H9 (cell line): Measurements from ENCODE around the gene EVC. TPM values are rescaled to one million over a fixed set of nuclear protein-coding genes. Genes with fewer than 3 reads are reported as not detected.

Experiments used
- DNase-seq: peaks from one replicate; pipeline ENCODE4 v3.0.0-alpha.2; 2017
- H2AFZ ChIP-seq: one replicate; pipeline ENCODE4 v1.6.1; 2013; ENCODE audit warnings: mild to moderate bottlenecking, low read length, control low read depth, moderate library complexity
- H2AK5ac ChIP-seq: 2 replicates; pipeline ENCODE4 v1.6.1; 2013; ENCODE audit warnings: low read length, control low read depth, mixed read lengths; ENCODE audit not compliant: insufficient read length
- H2BK120ac ChIP-seq: one replicate; pipeline ENCODE4 v1.6.1; 2013; ENCODE audit warnings: low read depth, mild to moderate bottlenecking, low read length, control low read depth, inconsistent platforms; ENCODE audit not compliant: poor library complexity, severe bottlenecking
- H2BK12ac ChIP-seq: 2 replicates; pipeline ENCODE4 v1.6.1; 2013; ENCODE audit warnings: low read length, control low read depth, mixed read lengths, low read depth; ENCODE audit not compliant: insufficient read length
- H2BK15ac ChIP-seq: 2 replicates; pipeline ENCODE4 v1.6.1; 2013; ENCODE audit warnings: low read depth, low read length, control low read depth
- H2BK20ac ChIP-seq: one replicate; pipeline ENCODE4 v1.6.1; 2013; ENCODE audit warnings: low read depth, mild to moderate bottlenecking, low read length, control low read depth, inconsistent platforms; ENCODE audit not compliant: poor library complexity, severe bottlenecking
- H2BK5ac ChIP-seq: 2 replicates; pipeline ENCODE4 v1.6.1; 2013; ENCODE audit warnings: low read length, control low read depth, mixed read lengths; ENCODE audit not compliant: insufficient read length
- H3K14ac ChIP-seq: 2 replicates; pipeline ENCODE4 v1.6.1; 2013; ENCODE audit warnings: low read length, control low read depth; ENCODE audit not compliant: insufficient read depth
- H3K18ac ChIP-seq: 2 replicates; pipeline ENCODE4 v1.6.1; 2013; ENCODE audit warnings: low read depth, mild to moderate bottlenecking, mixed read lengths, low read length, control low read depth; ENCODE audit not compliant: insufficient read length
- H3K23ac ChIP-seq: 2 replicates; pipeline ENCODE4 v1.6.1; 2013; ENCODE audit warnings: low read length, control low read depth, mixed read lengths, low read depth; ENCODE audit not compliant: insufficient read length
- H3K23me2 ChIP-seq: 2 replicates; pipeline ENCODE4 v1.6.1; 2013; ENCODE audit warnings: low read depth, mild to moderate bottlenecking, mixed read lengths, low read length, control low read depth; ENCODE audit not compliant: insufficient read length, poor library complexity, severe bottlenecking
- H3K27ac ChIP-seq: 2 replicates; pipeline ENCODE4 v1.5.1; 2013; ENCODE audit warnings: low read length, control low read depth, mixed read lengths, low read depth; ENCODE audit not compliant: insufficient read length
- H3K27me3 ChIP-seq: 2 replicates; pipeline ENCODE4 v1.6.1; 2013; ENCODE audit warnings: low read length, control low read depth, inconsistent platforms; ENCODE audit not compliant: insufficient read depth
- H3K4ac ChIP-seq: 2 replicates; pipeline ENCODE4 v1.6.1; 2013; ENCODE audit warnings: low read depth, mild to moderate bottlenecking, control low read depth, inconsistent platforms, low read length, moderate library complexity
- H3K4me1 ChIP-seq: 2 replicates; pipeline ENCODE4 v1.6.1; 2013; ENCODE audit warnings: low read length, control low read depth, inconsistent platforms; ENCODE audit not compliant: insufficient read depth
- H3K4me2 ChIP-seq: 2 replicates; pipeline ENCODE4 v1.6.1; 2013; ENCODE audit warnings: low read length, control low read depth, mixed read lengths; ENCODE audit not compliant: insufficient read length, insufficient read depth
- H3K56ac ChIP-seq: 2 replicates; pipeline ENCODE4 v1.6.1; 2013; ENCODE audit warnings: low read depth, mild to moderate bottlenecking, mixed read lengths, low read length, control low read depth; ENCODE audit not compliant: insufficient read length
- H3K79me1 ChIP-seq: 2 replicates; pipeline ENCODE4 v1.6.1; 2013; ENCODE audit warnings: low read depth, mild to moderate bottlenecking, moderate library complexity, low read length, control low read depth, inconsistent platforms; ENCODE audit not compliant: insufficient read depth, poor library complexity, severe bottlenecking
- H3K79me2 ChIP-seq: 2 replicates; pipeline ENCODE4 v1.6.1; 2013; ENCODE audit warnings: low read length, control low read depth, inconsistent platforms; ENCODE audit not compliant: insufficient read depth
- H3K9ac ChIP-seq: 2 replicates; pipeline ENCODE4 v1.6.1; 2013; ENCODE audit warnings: low read length, control low read depth, mixed read lengths; ENCODE audit not compliant: insufficient read length; ENCODE audit errors: extremely low read depth
- H3K9me3 ChIP-seq: one replicate; pipeline ENCODE4 v1.6.1; 2013; ENCODE audit warnings: low read depth, low read length, inconsistent platforms; ENCODE audit not compliant: control insufficient read depth
- H3T11ph ChIP-seq: one replicate; pipeline ENCODE4 v1.6.1; 2013; ENCODE audit warnings: mild to moderate bottlenecking, low read length, control low read depth, inconsistent platforms
- H4K20me1 ChIP-seq: one replicate; pipeline ENCODE4 v1.6.1; 2013; ENCODE audit not compliant: control insufficient read depth, insufficient read length, insufficient read depth
- H4K5ac ChIP-seq: 2 replicates; pipeline ENCODE4 v1.6.1; 2013; ENCODE audit warnings: low read depth, mild to moderate bottlenecking, mixed read lengths, low read length, control low read depth; ENCODE audit not compliant: insufficient read length
- H4K8ac ChIP-seq: replicated peaks from 2 replicates; pipeline ENCODE4 v1.6.1; 2013; ENCODE audit warnings: low read length, control low read depth, mixed read lengths, low read depth; ENCODE audit not compliant: insufficient read length
- H4K91ac ChIP-seq: 2 replicates; pipeline ENCODE4 v1.6.1; 2013; ENCODE audit warnings: low read depth, mild to moderate bottlenecking, moderate library complexity, mixed read lengths, low read length, control low read depth; ENCODE audit not compliant: insufficient read length
- H3K27ac Mint-ChIP-seq, 3 experiments: 2 replicates in 2 of 3; 3 replicates in 1 of 3; pipeline ENCODE4 v1.8.0; 2020 to 2021; ENCODE audit warnings: mixed read lengths in 3 of 3, mild to moderate bottlenecking in 1 of 3, moderate library complexity in 1 of 3
- H3K27me3 Mint-ChIP-seq: 2 replicates; pipeline ENCODE4 v1.8.0; 2021; ENCODE audit warnings: low read depth, mild to moderate bottlenecking, moderate library complexity, mixed read lengths
- H3K36me3 Mint-ChIP-seq, 3 experiments: 2 replicates in 2 of 3; 3 replicates in 1 of 3; pipeline ENCODE4 v1.8.0; 2020 to 2021; ENCODE audit warnings: low read depth in 3 of 3, mixed read lengths in 3 of 3; ENCODE audit not compliant: insufficient read depth in 1 of 3
- H3K4me1 Mint-ChIP-seq, 2 experiments: 2 replicates each; pipeline ENCODE4 v1.8.0; 2020; ENCODE audit warnings: mixed read lengths in 2 of 2
- H3K4me3 Mint-ChIP-seq, 2 experiments: 2 replicates in 1 of 2; 3 replicates in 1 of 2; pipeline ENCODE4 v1.8.0; 2020 to 2021; ENCODE audit warnings: mild to moderate bottlenecking in 2 of 2, mixed read lengths in 2 of 2, moderate library complexity in 1 of 2
- H3K9me3 Mint-ChIP-seq, 2 experiments: 2 replicates in 1 of 2; 3 replicates in 1 of 2; pipeline ENCODE4 v1.8.0; 2020; ENCODE audit warnings: mild to moderate bottlenecking in 2 of 2, mixed read lengths in 2 of 2, moderate library complexity in 1 of 2
- CTCF ChIP-seq: fragments of 200-600 bp; sonication (generic); conservative IDR thresholded peaks from 3 replicates; pipeline ENCODE4 v1.8.0; 2021; ENCODE audit warnings: antibody characterized with exemption, mild to moderate bottlenecking
- WGBS: extraction: QIAGEN DNeasy Blood & Tissue Kit; methylation state at CpG from one replicate; pipeline ENCODE4 v1.1.7; 2013; ENCODE audit warnings: missing lambda C conversion rate, low lambda C conversion rate, mixed read lengths; ENCODE audit not compliant: insufficient read length; ENCODE audit errors: extremely low coverage; 5-methylcytosine and 5-hydroxymethylcytosine counted together
- long read RNA-seq: library from polyadenylated mRNA; unstranded; transcript quantifications from one replicate; pipeline ENCODE4 v2.0.0, GENCODE V29; 2020
- total RNA-seq: library from RNA; stranded (reverse); gene quantifications from 2 replicates; pipeline ENCODE4 v1.2.1, GENCODE V29; 2021

Gene EVC
- 9.7 and 10.1 TPM in 2 replicates for total RNA-seq
- long read RNA-seq, partial matches to known transcripts = 1 of 3 reads
- long read RNA-seq, other reads (novel, unspliced or antisense) = 2 of 3 reads

GRCh38 chr4:5710961-5711478 is at the start of gene EVC:
Gene EVC (plus strand): TSS chr4:5711201. CDS start chr4:5711381, 180 bp downstream.
- peak within 1 kb of the TSS; percentile 26 for H2AFZ ChIP-seq
- H4K8ac ChIP-seq = no peak within 1 kb of the TSS
- H3K4me1 Mint-ChIP-seq = peaks cover 19 to 34% of the 10 kb centered on the region in 2 experiments
- H3K23ac ChIP-seq = no peak within 1 kb of the TSS
- H3K23me2 ChIP-seq = peaks cover 23% of the 10 kb centered on the region
- H2BK12ac ChIP-seq = no peak within 1 kb of the TSS
- no peak within 1 kb of the TSS for H3T11ph ChIP-seq
- no peaks in the 10 kb centered on the region for H3K4me1 ChIP-seq
- peaks cover 11 to 25% (median 17%) of the 10 kb centered on the region in 3 experiments for H3K36me3 Mint-ChIP-seq
- no peak within 1 kb of the TSS for H2BK15ac ChIP-seq
- H4K91ac ChIP-seq = no peak within 1 kb of the TSS
- peak within 1 kb of the TSS; percentile 68 to 85 for H3K4me3 Mint-ChIP-seq
- peak; percentile 82 for DNase-seq
- no peak within 1 kb of the TSS; the same call in 1 of the 2 replicates for H3K14ac ChIP-seq
- H3K9ac ChIP-seq = no peak within 1 kb of the TSS
- H3K27me3 Mint-ChIP-seq = peaks cover 26% of the 10 kb centered on the region
- H2BK5ac ChIP-seq = no peak within 1 kb of the TSS
- no peak within 1 kb of the TSS for H2AK5ac ChIP-seq
- H3K79me1 ChIP-seq = no peaks in the 10 kb centered on the region
- H3K79me2 ChIP-seq = no peaks in the 10 kb centered on the region; the same call in 1 of the 2 replicates
- H3K4me2 ChIP-seq = peak within 1 kb of the TSS; percentile 47
- H3K9me3 ChIP-seq = no peaks in the 10 kb centered on the region
- no peak within 1 kb of the TSS for H4K5ac ChIP-seq
- no peak within 1 kb of the TSS for H3K4ac ChIP-seq
- no peaks in the 10 kb centered on the region for H4K20me1 ChIP-seq
- H2BK20ac ChIP-seq = no peak within 1 kb of the TSS
- no peak within 1 kb of the TSS for H3K27ac ChIP-seq
- H3K27me3 ChIP-seq = peaks cover 5% of the 10 kb centered on the region; the same call in 1 of the 2 replicates
- H3K18ac ChIP-seq = no peak within 1 kb of the TSS
- no peak for TF ChIP-seq CTCF
- WGBS = no CpG with 5 or more reads among the region's 49 CpGs
- H3K9me3 Mint-ChIP-seq = peaks cover 11 to 13% of the 10 kb centered on the region in 2 experiments
- H2BK120ac ChIP-seq = no peak within 1 kb of the TSS
- peak within 1 kb of the TSS in 1 of 3 experiments; percentile 3; a peak in 2 of 7 replicates for H3K27ac Mint-ChIP-seq
- H3K56ac ChIP-seq = no peak within 1 kb of the TSS
